Lung (tissue), 12 donors: Measurements from ENCODE around the gene KCNJ6. TPM values are rescaled to one million over a fixed set of nuclear protein-coding genes. Genes with fewer than 3 reads are reported as not detected.
A peak's percentile ranks its signal among the peaks of the same experiment; 100 is the strongest.

Experiments used
- ATAC-seq: fragments of 200-7000 bp; cut with Tn5 transposase; one replicate; pipeline ENCODE4 v1.9.1; 2020; ENCODE audit warnings: moderate number of reproducible peaks; ENCODE audit not compliant: insufficient read depth, low FRiP score
- DNase-seq, 3 donors: peaks; one replicate each; pipeline ENCODE4 v3.0.0-alpha.2; 2013 to 2017
- H3K27ac ChIP-seq, 2 donors: one replicate each; pipeline ENCODE4 v1.5.1; 2013; ENCODE audit warnings: mild to moderate bottlenecking in 2 of 2, moderate library complexity in 2 of 2, control low read depth in 1 of 2, inconsistent platforms in 1 of 2, low read depth in 1 of 2, low read length in 1 of 2
- H3K27me3 ChIP-seq, 3 donors: one replicate each; pipeline ENCODE4 v1.5.1; 2013; ENCODE audit warnings: low read length in 2 of 3; ENCODE audit not compliant: control insufficient read depth in 3 of 3, insufficient read depth in 3 of 3
- H3K36me3 ChIP-seq, 4 donors: one replicate each; pipeline ENCODE4 v1.5.1; 2013; ENCODE audit warnings: low read length in 4 of 4, mild to moderate bottlenecking in 1 of 4, moderate library complexity in 1 of 4; ENCODE audit not compliant: control insufficient read depth in 4 of 4, insufficient read depth in 4 of 4
- H3K4me1 ChIP-seq, 5 donors: one replicate each; pipeline ENCODE4 v1.5.1; 2013; ENCODE audit warnings: low read length in 5 of 5, mild to moderate bottlenecking in 2 of 5, moderate library complexity in 1 of 5; ENCODE audit not compliant: control insufficient read depth in 5 of 5, insufficient read depth in 5 of 5
- H3K4me3 ChIP-seq: one replicate; pipeline ENCODE4 v1.5.1; 2013; ENCODE audit warnings: mild to moderate bottlenecking, control low read depth, moderate library complexity
- H3K9ac ChIP-seq, 2 donors: one replicate each; pipeline ENCODE4 v1.5.1; 2013; ENCODE audit warnings: low read length in 2 of 2, control low read depth in 1 of 2; ENCODE audit not compliant: insufficient read depth in 1 of 2
- H3K9me3 ChIP-seq, 4 donors: one replicate each; pipeline ENCODE4 v1.5.1; 2013; ENCODE audit warnings: low read length in 3 of 4, mild to moderate bottlenecking in 1 of 4, moderate library complexity in 1 of 4; ENCODE audit not compliant: control insufficient read depth in 4 of 4, insufficient read depth in 3 of 4
- WGBS, 2 donors: extraction: QIAGEN DNeasy Blood & Tissue Kit; methylation state at CpG; one replicate each; pipeline ENCODE4 v1.1.7; 2013; 5-methylcytosine and 5-hydroxymethylcytosine counted together
- polyA plus RNA-seq, 2 donors: library from polyadenylated mRNA; stranded (reverse); fragments of 200-250 nt; gene quantifications; one replicate each; pipeline ENCODE4 v1.2.1, GENCODE V29; 2013
- total RNA-seq, 2 donors: library from RNA; depleted of rRNA in 1 of 2; stranded (reverse); fragments of >200 nt in 1 of 2; gene quantifications; one replicate each; pipeline ENCODE4 v1.2.1, GENCODE V29; 2014 to 2021
- TF ChIP-seq, protein P1 (sequence below): IDR thresholded peaks from 2 replicates; pipeline ENCODE4 v1.5.1; 2012; ENCODE audit warnings: mild to moderate bottlenecking; ENCODE audit errors: control extremely low read depth, extremely low read depth
- donor health status: control.
- donor health status: control.
- donor health status: Bipolar disorder and iron deficiency.
- donor health status: healthy.
- donor health status: DM: yes; HTN: yes; CAD: no.

The KCNJ6 gene
- total and polyA plus RNA-seq, 4 donors: 0.01 to 0.31 (median 0.03) TPM

DNA sequence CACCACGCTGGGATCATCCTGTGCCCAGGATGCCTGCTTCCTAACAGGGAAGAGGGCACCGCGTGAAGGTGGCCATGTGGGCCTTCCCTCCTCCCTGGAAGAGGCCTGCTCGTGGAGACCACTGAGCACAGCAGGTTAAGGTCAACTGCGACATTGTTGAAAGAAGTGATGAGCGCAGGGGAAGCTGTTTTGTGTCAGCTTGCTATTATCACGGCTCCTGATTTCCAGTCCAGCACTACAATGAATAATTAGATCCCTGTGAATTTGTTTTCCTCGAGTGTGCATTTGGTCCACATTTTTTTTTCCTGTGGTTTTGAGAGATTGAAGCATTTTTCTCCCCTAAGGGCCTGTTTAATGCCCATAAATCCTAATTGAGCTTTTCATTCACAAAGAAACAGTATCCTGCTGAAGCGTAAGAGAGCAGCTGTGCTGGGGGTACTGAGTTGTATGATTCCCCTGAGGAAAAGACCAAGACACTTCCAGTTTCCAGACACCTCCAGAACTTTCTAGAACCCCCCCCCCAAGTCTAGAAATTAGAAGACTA, 204.9 kb downstream of the KCNJ6 start:
- DNase-seq (peak in 1 of 3 donors; percentile 41), ATAC-seq (no peak)
- WGBS, 2 donors: 79 to 87% methylated on average over 9 of the region's 9 CpGs
- TF ChIP-seq, protein P1, sequence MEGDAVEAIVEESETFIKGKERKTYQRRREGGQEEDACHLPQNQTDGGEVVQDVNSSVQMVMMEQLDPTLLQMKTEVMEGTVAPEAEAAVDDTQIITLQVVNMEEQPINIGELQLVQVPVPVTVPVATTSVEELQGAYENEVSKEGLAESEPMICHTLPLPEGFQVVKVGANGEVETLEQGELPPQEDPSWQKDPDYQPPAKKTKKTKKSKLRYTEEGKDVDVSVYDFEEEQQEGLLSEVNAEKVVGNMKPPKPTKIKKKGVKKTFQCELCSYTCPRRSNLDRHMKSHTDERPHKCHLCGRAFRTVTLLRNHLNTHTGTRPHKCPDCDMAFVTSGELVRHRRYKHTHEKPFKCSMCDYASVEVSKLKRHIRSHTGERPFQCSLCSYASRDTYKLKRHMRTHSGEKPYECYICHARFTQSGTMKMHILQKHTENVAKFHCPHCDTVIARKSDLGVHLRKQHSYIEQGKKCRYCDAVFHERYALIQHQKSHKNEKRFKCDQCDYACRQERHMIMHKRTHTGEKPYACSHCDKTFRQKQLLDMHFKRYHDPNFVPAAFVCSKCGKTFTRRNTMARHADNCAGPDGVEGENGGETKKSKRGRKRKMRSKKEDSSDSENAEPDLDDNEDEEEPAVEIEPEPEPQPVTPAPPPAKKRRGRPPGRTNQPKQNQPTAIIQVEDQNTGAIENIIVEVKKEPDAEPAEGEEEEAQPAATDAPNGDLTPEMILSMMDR: no peak
- Histone ChIP-seq H3K27me3 (no peaks in the 10 kb centered on the region), H3K36me3 (no peaks in the 10 kb centered on the region), H3K4me1 (peaks cover 0 to 27% (median 13%) of the 10 kb centered on the region in 5 donors), H3K4me3 (no peak overlapping the region), H3K27ac (peak overlapping the region; percentile 15 to 34), H3K9ac (no peak overlapping the region), H3K9me3 (peaks cover 0 to 4% (median under 1%) of the 10 kb centered on the region in 4 donors)

DNA sequence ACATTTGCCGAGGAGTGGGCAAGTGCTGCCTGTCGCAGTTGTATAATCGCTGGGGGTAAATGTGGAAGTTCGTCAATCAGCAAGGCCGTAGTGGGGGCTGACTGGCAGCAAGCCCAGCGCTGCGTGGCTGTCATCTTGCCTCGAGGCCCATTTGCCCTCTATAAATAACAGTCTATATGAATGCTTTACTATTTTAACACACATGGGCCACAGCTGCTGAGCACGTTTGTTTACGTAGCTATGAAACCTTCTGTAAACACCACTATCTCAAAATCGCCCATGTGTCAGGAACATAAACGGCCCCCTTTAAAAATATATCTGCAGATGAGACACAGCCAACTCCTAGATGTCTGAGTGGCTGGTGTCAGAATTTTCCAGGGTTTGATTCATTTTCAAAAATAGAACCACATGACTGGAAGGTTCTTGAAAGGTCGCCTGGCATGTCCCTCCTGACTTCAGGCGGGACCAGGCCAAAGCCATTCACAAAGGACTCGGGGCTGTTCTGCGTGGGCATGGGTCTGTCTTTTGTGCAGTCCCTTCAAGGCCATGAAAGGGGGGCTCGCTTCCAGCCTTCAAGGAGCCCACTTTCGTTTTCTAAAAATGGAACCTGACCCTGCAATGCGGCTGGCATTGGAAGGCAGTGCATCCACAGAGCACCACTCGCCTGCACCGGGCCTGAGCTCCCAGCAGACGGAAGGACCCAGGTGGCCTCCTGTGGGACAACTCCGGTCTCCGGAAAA, 205.5 kb downstream of the KCNJ6 start:
- Histone ChIP-seq H3K36me3 (no peaks in the 10 kb centered on the region), H3K9ac (no peak overlapping the region), H3K27me3 (no peaks in the 10 kb centered on the region), H3K4me1 (peaks cover 0 to 27% (median 13%) of the 10 kb centered on the region in 5 donors), H3K27ac (peak overlapping the region; percentile 15 to 34), H3K9me3 (peaks cover 0 to 4% (median 1%) of the 10 kb centered on the region in 4 donors), H3K4me3 (no peak overlapping the region)
- TF ChIP-seq, protein P1: no peak
- DNase-seq: peak; percentile 89 to 94 (median 94)
- ATAC-seq: no peak
- WGBS, 2 donors: 51 to 58% methylated on average over 24 of the region's 24 CpGs

DNA sequence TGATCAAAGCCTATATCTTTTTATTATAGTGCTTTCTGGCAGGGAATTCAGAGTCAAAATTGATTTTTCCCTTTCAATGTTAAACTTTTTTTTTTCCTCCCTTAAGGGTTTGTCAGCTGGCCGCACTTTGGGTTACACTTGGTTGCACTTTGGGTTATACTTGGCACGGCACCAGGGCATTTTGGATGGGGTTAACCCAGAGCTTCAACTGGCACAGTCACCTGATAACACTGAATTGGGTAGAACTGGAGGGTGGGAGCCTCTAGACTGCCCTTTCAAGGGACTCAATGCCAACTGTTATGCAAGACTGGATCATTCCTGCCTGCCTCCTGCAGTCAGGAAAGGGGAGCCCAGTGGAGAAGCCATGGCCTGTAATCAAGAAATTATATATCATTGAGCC, 211.5 kb downstream of the KCNJ6 start:
- Histone ChIP-seq H3K4me1 (peaks cover 0 to 4% (median 0%) of the 10 kb centered on the region in 5 donors), H3K36me3 (no peaks in the 10 kb centered on the region), H3K9me3 (peaks cover 0 to 2% (median 0%) of the 10 kb centered on the region in 4 donors), H3K9ac (no peak overlapping the region), H3K27ac (no peak overlapping the region), H3K4me3 (no peak overlapping the region), H3K27me3 (peaks cover 0 to 8% (median 0%) of the 10 kb centered on the region in 3 donors)
- TF ChIP-seq, protein P1: no peak
- no peak for DNase-seq
- WGBS, 2 donors: 77 to 87% methylated on average over 2 of the region's 2 CpGs
- ATAC-seq: no peak
